GM04503 (cell line): ENCODE data around the gene SFMBT1.

Source experiments
- DNase-seq: peaks from one replicate; pipeline ENCODE4 v3.0.0-alpha.2; 2012; ENCODE audit warnings: low read depth

Gene SFMBT1

GRCh38 chr3:53045518-53046170 lies at the start of gene SFMBT1:
TSS of gene SFMBT1 (minus strand) at chr3:53046073. CDS start at chr3:52969128, 76,945 bp downstream.
- DNase-seq: no peak

GRCh38 chr3:53092942-53093341 lies 47.1 kb upstream of the SFMBT1 start:
- DNase-seq: no peak

GRCh38 chr3:53092216-53092615 lies 46.3 kb upstream of the SFMBT1 start:
- DNase-seq: no peak

GRCh38 chr3:53091011-53091410 lies 45.1 kb upstream of the SFMBT1 start:
- DNase-seq: no peak

- DNase-seq: no peak
Observed at GRCh38 chr3:53089511-53089910, 43.6 kb upstream of the SFMBT1 start.

- no peak for DNase-seq
Observed at GRCh38 chr3:53085476-53085875, 39.6 kb upstream of the SFMBT1 start.

GRCh38 chr3:53084310-53085001 lies 38.6 kb upstream of the SFMBT1 start:
- DNase-seq: no peak

- DNase-seq: no peak
Observed at GRCh38 chr3:53083949-53084309, 38.1 kb upstream of the SFMBT1 start.

- peak; percentile 67 for DNase-seq
Observed at GRCh38 chr3:53083521-53083920, 37.6 kb upstream of the SFMBT1 start.

GRCh38 chr3:53082736-53083135 lies 36.9 kb upstream of the SFMBT1 start:
- no peak for DNase-seq

GRCh38 chr3:53081318-53081717 lies 35.4 kb upstream of the SFMBT1 start:
- DNase-seq: no peak

- DNase-seq: no peak
Observed at GRCh38 chr3:53080612-53081205, 34.8 kb upstream of the SFMBT1 start.

- DNase-seq: no peak
Observed at GRCh38 chr3:53079791-53080555, 34.1 kb upstream of the SFMBT1 start.

GRCh38 chr3:53079147-53079546 lies 33.3 kb upstream of the SFMBT1 start:
- DNase-seq: no peak

- no peak for DNase-seq
Observed at GRCh38 chr3:53078656-53079055, 32.8 kb upstream of the SFMBT1 start.

GRCh38 chr3:53077476-53078220 lies 31.8 kb upstream of the SFMBT1 start:
- DNase-seq: no peak

- no peak for DNase-seq
Observed at GRCh38 chr3:53075743-53076140, 29.9 kb upstream of the SFMBT1 start.

- no peak for DNase-seq
Observed at GRCh38 chr3:53074761-53075742, 29.2 kb upstream of the SFMBT1 start.

- no peak for DNase-seq
Observed at GRCh38 chr3:53074366-53074696, 28.5 kb upstream of the SFMBT1 start.

GRCh38 chr3:53073553-53074365 lies 27.9 kb upstream of the SFMBT1 start:
- DNase-seq: no peak
